Measurements from ENCODE around the gene PDSS2.

Gene PDSS2

DNA sequence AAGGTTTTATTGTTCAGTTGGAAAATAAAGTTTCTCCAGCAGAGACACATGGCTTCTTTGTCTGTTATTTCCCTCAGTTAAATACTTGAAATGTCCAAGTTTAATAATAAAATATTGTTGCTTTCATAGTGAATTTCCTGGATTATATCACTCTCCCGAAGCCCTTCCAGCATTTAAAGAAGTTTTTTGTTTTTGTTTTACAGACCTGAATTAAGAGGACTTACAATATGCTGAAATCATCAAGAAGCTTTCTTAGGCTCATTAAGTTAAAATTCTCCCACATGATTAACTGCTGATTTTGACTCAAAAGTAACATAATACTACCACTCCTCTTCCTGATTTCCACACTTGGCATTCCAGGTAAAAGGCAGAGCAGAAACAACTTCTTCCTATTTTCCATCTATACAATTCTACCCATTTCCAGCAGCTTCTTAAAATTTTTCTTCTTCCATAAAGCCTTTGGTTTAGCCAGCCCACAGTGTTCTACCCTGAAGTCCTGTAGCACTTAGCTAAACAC lies 35.8 kb downstream of the PDSS2 start:
- TF ChIP-seq, protein P1, sequence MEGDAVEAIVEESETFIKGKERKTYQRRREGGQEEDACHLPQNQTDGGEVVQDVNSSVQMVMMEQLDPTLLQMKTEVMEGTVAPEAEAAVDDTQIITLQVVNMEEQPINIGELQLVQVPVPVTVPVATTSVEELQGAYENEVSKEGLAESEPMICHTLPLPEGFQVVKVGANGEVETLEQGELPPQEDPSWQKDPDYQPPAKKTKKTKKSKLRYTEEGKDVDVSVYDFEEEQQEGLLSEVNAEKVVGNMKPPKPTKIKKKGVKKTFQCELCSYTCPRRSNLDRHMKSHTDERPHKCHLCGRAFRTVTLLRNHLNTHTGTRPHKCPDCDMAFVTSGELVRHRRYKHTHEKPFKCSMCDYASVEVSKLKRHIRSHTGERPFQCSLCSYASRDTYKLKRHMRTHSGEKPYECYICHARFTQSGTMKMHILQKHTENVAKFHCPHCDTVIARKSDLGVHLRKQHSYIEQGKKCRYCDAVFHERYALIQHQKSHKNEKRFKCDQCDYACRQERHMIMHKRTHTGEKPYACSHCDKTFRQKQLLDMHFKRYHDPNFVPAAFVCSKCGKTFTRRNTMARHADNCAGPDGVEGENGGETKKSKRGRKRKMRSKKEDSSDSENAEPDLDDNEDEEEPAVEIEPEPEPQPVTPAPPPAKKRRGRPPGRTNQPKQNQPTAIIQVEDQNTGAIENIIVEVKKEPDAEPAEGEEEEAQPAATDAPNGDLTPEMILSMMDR (IDR thresholded peaks at IDR 0.05; ENCODE audit: low read depth, low read length) = no peak
- no peak overlapping the region for H3K27ac ChIP-seq

DNA sequence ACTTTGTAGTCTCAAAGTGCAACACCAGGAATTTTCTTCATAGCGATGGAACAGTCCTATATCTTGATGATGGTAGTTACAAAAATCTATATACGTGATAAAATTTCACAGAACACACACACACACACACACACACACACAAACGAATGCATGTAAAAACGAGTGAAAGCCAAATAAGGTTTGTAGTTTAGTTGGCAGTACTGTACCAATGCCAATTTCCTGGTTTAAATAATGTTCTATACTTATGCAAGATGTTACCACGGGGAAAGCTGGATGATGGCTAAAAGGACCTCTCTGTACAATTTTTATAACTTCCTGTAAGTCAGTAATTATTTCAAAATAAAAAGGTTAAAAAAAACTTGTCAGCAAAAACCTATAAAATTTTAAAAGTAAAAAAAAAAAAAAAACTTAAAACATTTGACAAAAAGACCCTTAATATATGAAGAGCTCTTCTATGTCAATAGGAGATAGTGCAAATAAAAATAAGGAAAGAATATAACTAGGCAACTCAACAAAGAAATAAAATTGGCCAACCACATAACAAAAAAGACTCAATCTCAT lies 37.6 kb downstream of the PDSS2 start:
- Histone ChIP-seq H3K9me3 (ENCODE audit: severe bottlenecking) (peaks cover 8% of the 10 kb centered on the region), H3K36me3 (no peaks in the 10 kb centered on the region), H3K27ac (no peak overlapping the region), H3K27me3 (ENCODE audit: insufficient read depth, low read depth, severe bottlenecking) (no peaks in the 10 kb centered on the region), H3K4me3 (ENCODE audit: low read depth, low read length) (no peak overlapping the region)
- DNase-seq = no peak
- TF ChIP-seq, protein P1 (IDR thresholded peaks at IDR 0.05; ENCODE audit: low read depth, low read length) = no peak

More for the DNA sequence above, 35.8 kb downstream of the PDSS2 start:
- Histone ChIP-seq H3K9me3 (ENCODE audit: severe bottlenecking) (peaks cover 8% of the 10 kb centered on the region), H3K36me3 (no peaks in the 10 kb centered on the region), H3K4me3 (ENCODE audit: low read depth, low read length) (no peak overlapping the region), H3K27me3 (ENCODE audit: insufficient read depth, low read depth, severe bottlenecking) (no peaks in the 10 kb centered on the region)
- no peak for DNase-seq

DNA sequence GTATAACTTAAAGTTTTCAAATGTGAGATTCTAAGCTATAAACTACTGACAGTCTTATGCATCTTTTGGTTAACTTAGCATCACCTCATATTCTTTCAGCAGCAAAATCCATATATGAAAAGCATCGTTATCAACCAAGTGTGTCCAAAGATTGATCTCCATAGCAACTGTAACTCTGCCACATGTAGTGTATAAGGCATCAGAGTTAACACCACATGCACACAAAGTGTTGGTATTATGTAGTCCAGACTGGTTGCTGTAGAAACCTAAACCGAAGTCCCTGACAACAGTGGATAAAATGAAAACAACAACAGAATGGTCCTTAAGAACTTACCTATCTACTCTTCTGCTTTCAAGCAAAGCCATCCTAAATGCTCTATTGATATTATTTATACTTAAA lies 39.6 kb downstream of the PDSS2 start:
- H3K27ac ChIP-seq = no peak overlapping the region
- no peaks in the 10 kb centered on the region for H3K9me3 ChIP-seq (ENCODE audit: severe bottlenecking)
- no peaks in the 10 kb centered on the region for H3K27me3 ChIP-seq (ENCODE audit: insufficient read depth, low read depth, severe bottlenecking)
- DNase-seq = no peak
- TF ChIP-seq, protein P1 (IDR thresholded peaks at IDR 0.05; ENCODE audit: low read depth, low read length) = no peak
- H3K4me3 ChIP-seq (ENCODE audit: low read depth, low read length) = no peak overlapping the region
- no peaks in the 10 kb centered on the region for H3K36me3 ChIP-seq

DNA sequence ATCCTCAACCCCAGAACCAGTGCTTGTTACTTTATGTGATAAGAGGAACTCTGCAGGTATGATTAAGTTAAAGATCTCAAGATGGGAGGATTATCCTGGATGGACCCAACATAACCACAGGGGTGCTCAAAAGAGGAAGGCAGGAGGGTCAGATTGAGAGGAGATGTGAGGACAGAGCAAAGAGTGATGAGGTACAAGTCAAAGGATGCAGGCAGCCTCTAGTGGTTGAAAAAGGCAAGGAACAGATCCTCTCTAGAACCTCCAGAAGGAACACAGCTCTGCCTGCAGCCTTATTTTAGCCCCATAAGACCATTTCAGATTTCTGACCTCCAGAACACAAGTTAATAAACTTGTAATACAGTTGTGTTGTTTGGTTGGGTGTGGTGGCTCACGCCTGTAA lies 41.2 kb downstream of the PDSS2 start:
- Histone ChIP-seq H3K9me3 (ENCODE audit: severe bottlenecking) (no peaks in the 10 kb centered on the region), H3K27ac (no peak overlapping the region), H3K4me3 (ENCODE audit: low read depth, low read length) (no peak overlapping the region), H3K36me3 (no peaks in the 10 kb centered on the region), H3K27me3 (ENCODE audit: insufficient read depth, low read depth, severe bottlenecking) (no peaks in the 10 kb centered on the region)
- DNase-seq = peak; percentile 23
- TF ChIP-seq, protein P1 (IDR thresholded peaks at IDR 0.05; ENCODE audit: low read depth, low read length) = peak; percentile 84

DNA sequence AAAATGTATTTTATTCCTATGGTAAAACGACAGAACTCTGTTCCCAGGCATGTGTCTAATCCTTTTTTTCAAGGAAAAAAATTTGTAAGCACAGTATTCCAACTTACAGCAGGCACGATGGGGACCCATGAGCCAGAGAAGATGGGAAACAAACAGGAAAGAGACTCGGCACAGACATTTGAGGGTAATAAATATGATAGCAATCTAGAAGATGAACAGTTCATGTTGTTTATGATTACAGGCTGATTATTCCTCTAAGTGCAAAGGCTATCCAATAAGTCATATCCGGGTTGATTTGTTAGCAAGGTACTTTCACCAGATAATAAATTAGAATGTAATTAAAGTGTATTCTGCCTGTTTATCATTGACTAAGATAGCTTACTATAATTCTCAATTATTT lies 43.2 kb downstream of the PDSS2 start:
- TF ChIP-seq, protein P1 (IDR thresholded peaks at IDR 0.05; ENCODE audit: low read depth, low read length) = no peak
- DNase-seq = no peak
- no peaks in the 10 kb centered on the region for H3K27me3 ChIP-seq (ENCODE audit: insufficient read depth, low read depth, severe bottlenecking)
- no peak overlapping the region for H3K27ac ChIP-seq
- no peak overlapping the region for H3K4me3 ChIP-seq (ENCODE audit: low read depth, low read length)
- H3K36me3 ChIP-seq = no peaks in the 10 kb centered on the region
- H3K9me3 ChIP-seq (ENCODE audit: severe bottlenecking) = no peaks in the 10 kb centered on the region

Measured in WERI-Rb-1 (cell line).